ENCODE results near the gene FIGN.

DNA sequence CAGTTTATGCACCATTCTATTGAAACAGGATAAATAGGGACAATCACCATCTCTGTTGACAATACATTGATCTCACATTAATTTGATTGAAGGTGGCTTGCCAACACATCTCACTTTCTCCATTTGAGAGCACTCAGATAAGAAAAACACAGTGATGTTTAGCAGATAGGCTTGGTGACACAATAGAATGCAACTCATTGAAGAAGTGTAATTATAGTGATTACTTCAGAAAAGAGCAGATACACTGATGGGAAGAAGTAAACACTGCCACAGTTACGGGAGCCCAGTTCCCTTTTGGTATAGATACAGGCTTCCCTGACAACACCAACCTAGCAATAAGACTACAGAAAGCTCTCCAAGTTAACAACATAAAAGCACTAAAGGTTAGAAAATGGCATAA is 89.1 kb downstream of the FIGN start:
- TF ChIP-seq EZH2 (IDR thresholded peaks at IDR 0.05) = no peak
- TF ChIP-seq, protein P1, sequence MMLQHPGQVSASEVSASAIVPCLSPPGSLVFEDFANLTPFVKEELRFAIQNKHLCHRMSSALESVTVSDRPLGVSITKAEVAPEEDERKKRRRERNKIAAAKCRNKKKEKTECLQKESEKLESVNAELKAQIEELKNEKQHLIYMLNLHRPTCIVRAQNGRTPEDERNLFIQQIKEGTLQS (IDR thresholded peaks at IDR 0.05) = no peak
- TF ChIP-seq, protein P2, sequence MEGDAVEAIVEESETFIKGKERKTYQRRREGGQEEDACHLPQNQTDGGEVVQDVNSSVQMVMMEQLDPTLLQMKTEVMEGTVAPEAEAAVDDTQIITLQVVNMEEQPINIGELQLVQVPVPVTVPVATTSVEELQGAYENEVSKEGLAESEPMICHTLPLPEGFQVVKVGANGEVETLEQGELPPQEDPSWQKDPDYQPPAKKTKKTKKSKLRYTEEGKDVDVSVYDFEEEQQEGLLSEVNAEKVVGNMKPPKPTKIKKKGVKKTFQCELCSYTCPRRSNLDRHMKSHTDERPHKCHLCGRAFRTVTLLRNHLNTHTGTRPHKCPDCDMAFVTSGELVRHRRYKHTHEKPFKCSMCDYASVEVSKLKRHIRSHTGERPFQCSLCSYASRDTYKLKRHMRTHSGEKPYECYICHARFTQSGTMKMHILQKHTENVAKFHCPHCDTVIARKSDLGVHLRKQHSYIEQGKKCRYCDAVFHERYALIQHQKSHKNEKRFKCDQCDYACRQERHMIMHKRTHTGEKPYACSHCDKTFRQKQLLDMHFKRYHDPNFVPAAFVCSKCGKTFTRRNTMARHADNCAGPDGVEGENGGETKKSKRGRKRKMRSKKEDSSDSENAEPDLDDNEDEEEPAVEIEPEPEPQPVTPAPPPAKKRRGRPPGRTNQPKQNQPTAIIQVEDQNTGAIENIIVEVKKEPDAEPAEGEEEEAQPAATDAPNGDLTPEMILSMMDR (IDR thresholded peaks at IDR 0.05 in 2 of 3, conservative IDR thresholded peaks at IDR 0.05 in 1 of 3; ENCODE audit: borderline replicate concordance in 1 of 3, insufficient read depth in 1 of 3, low read depth in 2 of 3, low read length in 2 of 3) = no peak
- no peak for TF ChIP-seq YY1 (IDR thresholded peaks at IDR 0.05; ENCODE audit: extremely low read depth, insufficient replicate concordance, low read depth, low read length)
- no peak for TF ChIP-seq ZNF274 (IDR thresholded peaks at IDR 0.05; ENCODE audit: low read depth, low read length)
- TF ChIP-seq, protein P3, sequence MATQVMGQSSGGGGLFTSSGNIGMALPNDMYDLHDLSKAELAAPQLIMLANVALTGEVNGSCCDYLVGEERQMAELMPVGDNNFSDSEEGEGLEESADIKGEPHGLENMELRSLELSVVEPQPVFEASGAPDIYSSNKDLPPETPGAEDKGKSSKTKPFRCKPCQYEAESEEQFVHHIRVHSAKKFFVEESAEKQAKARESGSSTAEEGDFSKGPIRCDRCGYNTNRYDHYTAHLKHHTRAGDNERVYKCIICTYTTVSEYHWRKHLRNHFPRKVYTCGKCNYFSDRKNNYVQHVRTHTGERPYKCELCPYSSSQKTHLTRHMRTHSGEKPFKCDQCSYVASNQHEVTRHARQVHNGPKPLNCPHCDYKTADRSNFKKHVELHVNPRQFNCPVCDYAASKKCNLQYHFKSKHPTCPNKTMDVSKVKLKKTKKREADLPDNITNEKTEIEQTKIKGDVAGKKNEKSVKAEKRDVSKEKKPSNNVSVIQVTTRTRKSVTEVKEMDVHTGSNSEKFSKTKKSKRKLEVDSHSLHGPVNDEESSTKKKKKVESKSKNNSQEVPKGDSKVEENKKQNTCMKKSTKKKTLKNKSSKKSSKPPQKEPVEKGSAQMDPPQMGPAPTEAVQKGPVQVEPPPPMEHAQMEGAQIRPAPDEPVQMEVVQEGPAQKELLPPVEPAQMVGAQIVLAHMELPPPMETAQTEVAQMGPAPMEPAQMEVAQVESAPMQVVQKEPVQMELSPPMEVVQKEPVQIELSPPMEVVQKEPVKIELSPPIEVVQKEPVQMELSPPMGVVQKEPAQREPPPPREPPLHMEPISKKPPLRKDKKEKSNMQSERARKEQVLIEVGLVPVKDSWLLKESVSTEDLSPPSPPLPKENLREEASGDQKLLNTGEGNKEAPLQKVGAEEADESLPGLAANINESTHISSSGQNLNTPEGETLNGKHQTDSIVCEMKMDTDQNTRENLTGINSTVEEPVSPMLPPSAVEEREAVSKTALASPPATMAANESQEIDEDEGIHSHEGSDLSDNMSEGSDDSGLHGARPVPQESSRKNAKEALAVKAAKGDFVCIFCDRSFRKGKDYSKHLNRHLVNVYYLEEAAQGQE (IDR thresholded peaks at IDR 0.05; ENCODE audit: low read depth) = no peak
- no peak for TF ChIP-seq FOSL1 (IDR thresholded peaks at IDR 0.05; ENCODE audit: low read depth)
- no peak for TF ChIP-seq POLR2A (IDR thresholded peaks at IDR 0.05; ENCODE audit: borderline replicate concordance, extremely low read depth, insufficient read depth, insufficient read length)

Measured in HCT116 (cell line).